Bone marrow (tissue), 2 donors: ENCODE results near the gene IL23R.

Experiments
- DNase-seq, 2 donors: peaks; one replicate each; lab custom pipeline; 2025; lab: John Stamatoyannopoulos, UW

IL23R gene

GRCh38 chr1:67300561-67300960, 134.3 kb downstream of the IL23R start:
- no peak for DNase-seq

- no peak for DNase-seq
These were observed 137.8 kb downstream of the IL23R start for GRCh38 chr1:67304023-67304422.

GRCh38 chr1:67306547-67306946, 140.3 kb downstream of the IL23R start:
- no peak for DNase-seq

GRCh38 chr1:67307251-67308060, 141.2 kb downstream of the IL23R start, which contains the start of gene IL12RB2:
Gene IL12RB2, plus strand, starts transcription at chr1:67307873. Its CDS starts 12,496 bp downstream, at chr1:67320369.
- DNase-seq, result no peak

- DNase-seq, result no peak
These were observed 141.9 kb downstream of the IL23R start for GRCh38 chr1:67308136-67308535.
